ENCODE results near the gene EIF3F. TPM values are rescaled to one million over a fixed set of nuclear protein-coding genes. Genes with fewer than 3 reads are reported as not detected.

Gene EIF3F
- total and polyA plus RNA-seq, 2 donors (not counting 3 experiments of a cell fraction or from before 2014, with no cell fraction given) = 411 to 436 TPM

GRCh38 chr11:8040261-8040920 is 53.3 kb downstream of the EIF3F start:
- H2AFZ ChIP-seq (ENCODE audit: low read depth, low read length) = no peak overlapping the region
- no peaks in the 10 kb centered on the region for H3K79me2 ChIP-seq (ENCODE audit: control insufficient read depth, insufficient read depth, low read length)
- no TSS peak for BruUV-seq (replicated peaks)
- DNase-seq (ENCODE audit: low read depth, low spot score) = no peak
- CTCF ChIA-PET = interaction anchor here (1.7 kb wide), 1 partner anchor 50 kb away, joined by 3 read pairs; no protein-coding TSS in a partner anchor
- FAIRE-seq = no peak
- no peak for TF ChIP-seq MYC (IDR thresholded peaks at IDR 0.05; ENCODE audit: low read depth, low read length)
- TF ChIP-seq, protein P1, sequence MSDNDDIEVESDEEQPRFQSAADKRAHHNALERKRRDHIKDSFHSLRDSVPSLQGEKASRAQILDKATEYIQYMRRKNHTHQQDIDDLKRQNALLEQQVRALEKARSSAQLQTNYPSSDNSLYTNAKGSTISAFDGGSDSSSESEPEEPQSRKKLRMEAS (IDR thresholded peaks at IDR 0.05; ENCODE audit: insufficient read depth, insufficient read length) = no peak
- dilution Hi-C loops (cut with MboI; ENCODE audit: extremely low pct_ligation_motif_present, low sequenced_read_pairs) (no loop called here), intact Hi-C loops (cut with micrococcal nuclease) (no loop called here)
- peaks cover 0 to 13% of the 10 kb centered on the region in 2 experiments for H3K27me3 ChIP-seq (ENCODE audit: control insufficient read depth in 2 of 2, insufficient read depth in 2 of 2, low read length in 2 of 2)
- no peaks in the 10 kb centered on the region for H4K20me1 ChIP-seq (replicated peaks; ENCODE audit: control insufficient read depth, extremely low read depth, insufficient read depth, low read length)
- H3K9ac ChIP-seq (replicated peaks; ENCODE audit: extremely low read depth, insufficient read depth, low read length) = no peak overlapping the region
- no peaks in the 10 kb centered on the region for H3K9me1 ChIP-seq (replicated peaks; ENCODE audit: control insufficient read depth, extremely low read depth, insufficient read depth, low read length)
- no peaks in the 10 kb centered on the region for H3K36me3 ChIP-seq (ENCODE audit: control insufficient read depth in 2 of 2, extremely low read depth in 1 of 2, insufficient read depth in 2 of 2, low read length in 2 of 2)
- no peaks in the 10 kb centered on the region for H3K9me3 ChIP-seq (replicated peaks; ENCODE audit: control insufficient read depth, insufficient read depth, low read length)
- no peak overlapping the region for H3K27ac ChIP-seq (ENCODE audit: insufficient read depth, low read depth, low read length)
- POLR2A ChIA-PET = no interaction called here
- no peak overlapping the region for H3K4me3 ChIP-seq (replicated peaks in 1 of 3; ENCODE audit: insufficient read depth in 1 of 3, low read depth in 1 of 3, low read length in 3 of 3)
- H3K4me1 ChIP-seq (ENCODE audit: control insufficient read depth, extremely low read depth, insufficient read depth, low read length) = no peaks in the 10 kb centered on the region
- H3K4me2 ChIP-seq (ENCODE audit: insufficient read depth, low read length) = no peak overlapping the region

DNA sequence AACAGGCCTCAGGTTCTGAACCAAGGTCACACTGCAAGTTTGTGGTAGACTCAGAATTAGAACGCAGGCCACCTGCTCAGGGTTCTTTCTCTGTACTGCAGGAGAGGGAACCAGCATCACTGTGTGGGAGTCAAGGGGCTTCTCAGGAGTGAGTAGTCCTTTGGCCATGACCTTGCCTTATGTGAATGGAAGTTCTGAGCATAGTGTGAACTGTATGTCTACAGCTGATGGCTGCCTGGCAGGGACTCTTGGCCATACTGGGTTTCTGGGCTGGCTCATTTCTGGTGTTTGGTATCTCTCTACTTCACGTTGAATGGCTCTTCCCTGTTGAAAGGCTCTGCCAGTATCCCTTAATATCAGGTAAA is 53.8 kb downstream of the EIF3F start:
- Histone ChIP-seq H3K9me1 (replicated peaks; ENCODE audit: control insufficient read depth, extremely low read depth, insufficient read depth, low read length) (no peaks in the 10 kb centered on the region), H3K79me2 (ENCODE audit: control insufficient read depth, insufficient read depth, low read length) (no peaks in the 10 kb centered on the region), H2AFZ (ENCODE audit: low read depth, low read length) (no peak overlapping the region), H3K9me3 (replicated peaks; ENCODE audit: control insufficient read depth, insufficient read depth, low read length) (no peaks in the 10 kb centered on the region), H3K4me3 (replicated peaks in 1 of 3; ENCODE audit: insufficient read depth in 1 of 3, low read depth in 1 of 3, low read length in 3 of 3) (no peak overlapping the region), H3K27ac (ENCODE audit: insufficient read depth, low read depth, low read length) (no peak overlapping the region), H3K36me3 (ENCODE audit: control insufficient read depth in 2 of 2, extremely low read depth in 1 of 2, insufficient read depth in 2 of 2, low read length in 2 of 2) (no peaks in the 10 kb centered on the region), H3K27me3 (ENCODE audit: control insufficient read depth in 2 of 2, insufficient read depth in 2 of 2, low read length in 2 of 2) (peaks cover 0 to 15% of the 10 kb centered on the region in 2 experiments), H3K4me2 (ENCODE audit: insufficient read depth, low read length) (no peak overlapping the region), H3K4me1 (ENCODE audit: control insufficient read depth, extremely low read depth, insufficient read depth, low read length) (no peaks in the 10 kb centered on the region), H3K9ac (replicated peaks; ENCODE audit: extremely low read depth, insufficient read depth, low read length) (no peak overlapping the region), H4K20me1 (replicated peaks; ENCODE audit: control insufficient read depth, extremely low read depth, insufficient read depth, low read length) (no peaks in the 10 kb centered on the region)
- intact Hi-C loops (cut with micrococcal nuclease) = no loop called here
- TF ChIP-seq JUN (IDR thresholded peaks at IDR 0.05; ENCODE audit: borderline replicate concordance, insufficient read depth, insufficient read length, low read depth) = no peak
- no peak for TF ChIP-seq POLR2AphosphoS5 (IDR thresholded peaks at IDR 0.05; ENCODE audit: insufficient read depth, low read depth, low read length)
- no peak for TF ChIP-seq FOS (IDR thresholded peaks at IDR 0.05; ENCODE audit: borderline replicate concordance, insufficient read depth, low read length)
- no peak for TF ChIP-seq POLR2A (IDR thresholded peaks at IDR 0.05; ENCODE audit: low read depth, low read length)
- no peak for TF ChIP-seq GATA2 (IDR thresholded peaks at IDR 0.05; ENCODE audit: insufficient read depth, insufficient read length, low read depth, low read length)
- TF ChIP-seq MYC (IDR thresholded peaks at IDR 0.05; ENCODE audit: low read depth, low read length) = no peak
- TF ChIP-seq, protein P1 (IDR thresholded peaks at IDR 0.05; ENCODE audit: insufficient read depth, insufficient read length) = no peak
- no peak for TF ChIP-seq EZH2 (IDR thresholded peaks at IDR 0.05; ENCODE audit: borderline replicate concordance, low read depth, low read length, severe bottlenecking)
- dilution Hi-C loops (cut with MboI; ENCODE audit: extremely low pct_ligation_motif_present, low sequenced_read_pairs) = no loop called here
- POLR2A ChIA-PET = no interaction called here
- BruUV-seq (replicated peaks) = no TSS peak
- CTCF ChIA-PET = interaction anchor here (0.6 to 1.7 kb wide), 3 partner anchors 8 to 50 kb away, joined by 3 to 5 read pairs (median 3); no protein-coding TSS in a partner anchor
- no peak for DNase-seq (ENCODE audit: low read depth, low spot score)
- FAIRE-seq = no peak
